SH-SY5Y (cell line): ENCODE measurements around the gene ZNF282.

Source experiments
- GATA2 ChIP-seq: IDR thresholded peaks from 2 replicates; pipeline ENCODE4 v1.6.1; 2011; ENCODE audit warnings: mild to moderate bottlenecking, low read depth, low read length
- GATA3 ChIP-seq: IDR thresholded peaks from 2 replicates; pipeline ENCODE4 v1.6.1; 2011; ENCODE audit warnings: low read depth, mild to moderate bottlenecking, low read length, moderate library complexity

The ZNF282 gene

DNA sequence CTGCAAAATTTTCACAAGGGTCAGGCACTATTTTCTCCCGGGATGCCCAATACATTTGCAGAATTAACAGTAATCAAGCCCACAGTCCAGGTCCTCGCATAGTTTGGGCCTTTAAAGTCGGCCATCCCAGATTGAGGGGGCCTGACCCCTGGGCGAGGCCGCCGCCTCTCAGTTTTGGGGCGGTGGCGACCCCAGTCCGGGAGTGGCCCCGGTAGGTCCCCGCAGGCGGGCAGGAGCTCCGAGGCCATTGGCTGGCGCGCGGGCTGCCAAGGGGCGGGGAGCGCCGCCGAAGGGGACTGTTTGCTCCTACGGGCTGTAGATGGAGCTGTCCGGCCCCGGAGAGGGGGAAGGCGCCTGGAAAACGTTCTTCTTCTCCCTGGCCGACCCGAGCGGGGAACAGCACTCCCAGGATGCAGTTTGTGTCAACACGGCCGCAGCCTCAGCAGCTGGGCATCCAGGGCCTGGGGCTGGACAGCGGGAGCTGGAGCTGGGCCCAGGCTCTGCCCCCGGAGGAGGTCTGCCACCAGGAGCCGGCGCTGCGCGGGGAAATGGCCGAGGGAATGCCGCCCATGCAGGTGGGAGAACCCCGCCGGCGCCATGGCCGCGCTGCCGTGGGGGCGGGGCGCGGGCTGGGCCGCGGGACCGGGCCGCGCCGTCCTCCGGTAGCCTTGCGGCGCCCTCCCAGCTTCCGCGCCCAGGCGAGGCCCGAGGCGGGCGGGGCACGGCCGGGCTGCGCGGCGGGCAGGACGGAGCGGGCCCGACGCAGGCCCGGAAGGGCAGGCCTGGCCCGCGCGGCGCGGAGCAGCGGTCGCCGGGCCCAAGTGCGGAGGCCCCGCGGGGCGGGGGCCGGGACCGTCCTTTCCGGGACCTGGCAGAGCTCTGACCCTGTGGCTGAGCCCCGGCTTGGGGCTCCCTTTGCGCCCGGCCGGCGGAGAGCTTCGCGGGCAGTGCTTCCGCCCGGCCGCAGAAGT lies at the start of gene ZNF282:
Gene ZNF282 (plus strand): TSS at position 367 of the 971 bp plus-strand sequence. CDS start 44 bp downstream, at position 411.
- TF ChIP-seq GATA2 (no peak), GATA3 (no peak)

- no peak for TF ChIP-seq GATA2
Measured at GRCh38 chr7:149147072-149147751, 48.1 kb upstream of the ZNF282 start, which contains the start of gene ZNF398. ZNF398 (plus strand) TSS chr7:149147453; CDS start chr7:149147743, 290 bp downstream.

DNA sequence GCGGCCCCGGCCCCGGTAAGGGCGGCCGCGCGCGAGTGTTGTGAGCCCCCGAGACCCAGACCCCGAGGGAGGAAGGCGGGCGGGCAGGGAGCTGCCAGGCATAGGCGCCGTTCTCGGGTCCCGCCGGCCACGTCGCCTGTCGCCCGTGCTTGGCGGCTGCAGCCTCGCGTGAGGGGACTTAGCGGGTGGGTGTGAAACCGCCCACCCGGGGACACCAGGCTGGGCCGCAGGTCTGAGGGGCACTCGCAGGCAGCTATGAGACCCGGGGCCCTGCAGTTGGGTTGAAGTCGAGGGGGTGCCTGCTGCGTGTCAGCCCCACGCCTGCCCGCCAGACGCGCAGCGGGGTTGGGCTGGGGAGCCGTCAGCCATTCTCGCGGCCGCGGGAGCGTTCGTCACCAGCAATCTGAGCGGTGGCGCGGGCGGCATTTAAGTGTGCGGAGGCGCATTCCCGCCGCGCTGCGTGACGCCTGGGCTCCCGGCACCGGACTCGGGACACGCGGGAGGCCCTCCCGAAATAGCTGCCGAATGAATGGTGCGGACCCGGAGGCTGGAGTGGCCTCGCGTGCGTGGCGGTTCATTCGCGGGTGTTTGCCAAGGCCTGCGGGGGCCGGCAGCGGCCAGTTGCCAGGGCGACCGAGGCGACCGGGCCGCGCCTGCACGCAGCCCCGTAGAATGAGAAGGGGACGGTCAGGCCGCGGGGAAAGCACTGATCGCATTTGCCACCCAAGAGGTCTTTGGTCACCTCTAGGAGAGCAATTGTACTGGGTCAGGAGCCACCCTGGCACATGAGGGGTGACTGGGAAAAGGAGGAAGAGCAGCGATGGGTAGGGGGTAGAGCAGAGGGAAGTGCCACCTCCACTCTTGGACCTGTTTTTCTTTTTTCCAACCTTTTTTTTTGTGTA lies 47.3 kb upstream of the ZNF282 start:
- TF ChIP-seq GATA2 = no peak
- no peak for TF ChIP-seq GATA3

DNA sequence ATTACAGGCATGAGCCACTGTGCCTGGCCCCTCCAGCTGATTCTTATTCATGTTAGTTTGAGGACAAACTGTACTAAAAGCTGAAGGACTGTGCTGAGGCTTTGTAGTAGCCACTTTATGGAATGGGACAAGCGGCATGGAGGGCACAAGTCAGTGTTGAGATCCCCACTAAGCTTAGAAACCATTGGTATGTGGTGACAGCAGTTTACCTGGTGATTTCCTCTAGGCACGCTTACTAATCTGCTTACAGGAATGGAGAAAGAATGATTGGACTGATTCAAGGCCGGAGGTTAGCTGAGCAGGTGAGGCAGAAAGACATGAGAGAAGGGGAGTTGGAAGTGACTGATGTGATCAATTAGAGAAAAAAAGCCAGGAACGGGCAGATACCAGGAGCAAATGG lies 44.4 kb upstream of the ZNF282 start:
- TF ChIP-seq GATA3 = no peak

DNA sequence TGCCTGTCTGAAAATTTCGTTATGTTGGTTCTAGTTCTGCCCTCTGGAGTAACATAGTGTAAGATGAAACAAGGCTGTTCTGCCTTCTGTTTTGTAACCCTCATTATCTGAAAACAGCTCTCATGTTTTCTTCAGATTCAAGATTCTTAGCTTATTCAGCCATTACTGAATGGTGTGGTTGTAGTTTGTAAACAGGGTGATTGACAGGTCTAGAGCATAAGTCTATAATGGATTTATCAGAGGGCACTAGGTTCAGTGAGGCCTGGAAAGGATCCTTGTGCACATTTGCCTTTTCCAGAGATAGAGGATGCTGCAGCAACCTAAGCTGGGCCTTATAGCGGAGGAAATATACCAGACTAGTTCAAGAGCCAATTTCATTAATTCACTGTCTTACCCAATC lies 42.0 kb upstream of the ZNF282 start:
- TF ChIP-seq GATA2 (no peak), GATA3 (no peak)

GRCh38 chr7:149154056-149154455 lies 41.3 kb upstream of the ZNF282 start:
- TF ChIP-seq GATA3 = no peak
- TF ChIP-seq GATA2 = no peak

DNA sequence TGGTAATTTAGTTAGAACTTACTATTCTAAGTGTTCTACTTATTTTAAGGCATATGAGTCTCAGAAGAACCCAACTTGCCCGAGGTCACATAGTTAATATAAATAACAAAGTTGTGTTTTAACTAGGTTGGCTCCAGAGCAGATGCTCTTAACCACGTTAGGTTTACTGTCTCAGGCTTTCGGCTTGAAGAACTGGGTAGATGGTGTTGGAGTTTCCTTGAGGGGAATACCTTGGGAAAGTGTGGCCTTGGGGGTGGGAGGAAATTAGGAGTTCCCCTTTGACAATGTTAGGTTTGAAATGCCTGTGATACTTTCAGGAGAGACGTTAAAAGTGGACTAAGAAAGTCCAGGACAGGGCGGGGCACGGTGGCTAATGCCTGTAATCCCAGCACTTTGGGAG lies 38.4 kb upstream of the ZNF282 start:
- no peak for TF ChIP-seq GATA2

- no peak for TF ChIP-seq GATA2
- no peak for TF ChIP-seq GATA3
Measured at GRCh38 chr7:149161241-149161848, 34.0 kb upstream of the ZNF282 start.

- TF ChIP-seq GATA2 = no peak
- TF ChIP-seq GATA3 = no peak
Measured at GRCh38 chr7:149166142-149166541, 29.2 kb upstream of the ZNF282 start.

DNA sequence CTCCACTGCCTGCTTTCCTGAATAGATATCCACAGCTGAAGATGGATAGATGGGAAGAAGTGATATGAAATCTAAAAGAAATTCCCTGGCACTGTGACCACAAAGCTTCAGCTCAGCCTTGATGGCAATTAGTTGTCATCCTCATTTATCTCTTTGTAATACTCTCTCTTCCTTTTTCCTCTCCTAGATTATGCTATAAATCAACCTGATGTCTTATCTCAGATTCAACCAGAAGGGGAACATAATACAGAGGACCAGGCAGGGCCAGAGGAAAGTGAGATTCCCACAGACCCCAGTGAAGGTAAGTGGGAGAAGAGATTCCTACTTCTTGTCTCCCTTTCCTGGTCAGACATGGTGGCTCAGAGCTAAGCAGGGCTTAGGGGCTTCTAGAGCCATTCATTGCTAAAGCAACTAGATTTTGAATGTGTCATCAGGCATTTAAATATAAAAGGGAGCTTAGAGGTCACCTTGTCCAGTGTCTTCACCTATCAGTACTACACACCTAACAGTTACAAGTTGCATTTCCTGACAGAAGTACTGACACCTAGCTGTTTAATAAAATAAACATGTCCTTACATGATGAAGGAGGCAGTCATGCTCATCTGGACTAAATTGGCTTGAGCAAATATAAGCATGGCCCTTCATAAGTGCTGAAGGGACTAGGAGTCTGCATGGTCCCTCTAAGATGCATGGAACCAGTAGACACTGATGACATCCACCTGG lies 28.6 kb upstream of the ZNF282 start:
- TF ChIP-seq GATA2 = no peak
- no peak for TF ChIP-seq GATA3

GRCh38 chr7:149171892-149172533 lies 23.3 kb upstream of the ZNF282 start:
- TF ChIP-seq GATA2 = no peak
- TF ChIP-seq GATA3 = no peak

DNA sequence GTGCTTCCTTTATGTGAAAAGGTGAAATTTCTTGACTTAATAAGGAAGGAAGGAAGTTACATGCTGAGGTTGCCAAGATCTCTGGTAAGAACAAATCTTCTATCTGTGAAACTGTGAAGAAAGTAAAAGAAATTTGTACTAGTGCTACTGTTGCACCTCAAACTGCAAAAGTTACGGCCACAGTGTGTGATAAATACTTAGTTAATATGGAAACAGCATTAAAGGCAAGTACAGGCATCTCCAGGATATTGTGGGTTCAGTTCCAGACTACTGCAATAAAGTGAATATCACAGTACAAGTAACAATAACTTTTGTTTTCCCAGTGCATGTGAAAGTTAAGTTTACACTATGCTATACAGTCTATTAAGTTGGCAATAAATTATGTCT lies 22.8 kb upstream of the ZNF282 start:
- TF ChIP-seq GATA2 (no peak), GATA3 (no peak)

- TF ChIP-seq GATA3 (no peak), GATA2 (no peak; the same call in 1 of the 2 replicates)
Measured at GRCh38 chr7:149175150-149175549, 20.2 kb upstream of the ZNF282 start.
